Ectodermal cell (in vitro differentiated cells): ENCODE results near the gene TIMMDC1.
A peak's percentile ranks its signal among the peaks of the same experiment; 100 is the strongest.

ENCODE experiments used
- H3K27ac ChIP-seq: 2 replicates; pipeline ENCODE4 v1.7.0; 2013; ENCODE audit warnings: mild to moderate bottlenecking, low read depth, low read length; ENCODE audit not compliant: insufficient read depth, poor library complexity, severe bottlenecking
- H3K27me3 ChIP-seq: 2 replicates; pipeline ENCODE4 v1.7.0; 2013; ENCODE audit warnings: mild to moderate bottlenecking, low read length; ENCODE audit not compliant: insufficient read depth, control insufficient read depth, poor library complexity, severe bottlenecking
- H3K36me3 ChIP-seq: one replicate; pipeline ENCODE4 v1.7.0; 2013; ENCODE audit warnings: low read length; ENCODE audit not compliant: control insufficient read depth, insufficient read depth
- H3K4me1 ChIP-seq: one replicate; pipeline ENCODE4 v1.7.0; 2013; ENCODE audit warnings: low read length; ENCODE audit not compliant: control insufficient read depth, insufficient read depth
- H3K4me3 ChIP-seq: 2 replicates; pipeline ENCODE4 v1.7.0; 2013; ENCODE audit warnings: low read depth, low read length, control low read depth; ENCODE audit not compliant: insufficient read depth
- H3K9me3 ChIP-seq: 2 replicates; pipeline ENCODE4 v1.7.0; 2013; ENCODE audit warnings: mild to moderate bottlenecking, low read length, moderate library complexity; ENCODE audit not compliant: control insufficient read depth
- WGBS, 2 experiments: methylation state at CpG; one replicate each; pipeline ENCODE4 v1.1.7; 2013; ENCODE audit warnings: missing lambda C conversion rate in 2 of 2; 5-methylcytosine and 5-hydroxymethylcytosine counted together

TIMMDC1 gene

GRCh38 chr3:119483101-119483500 is 15.2 kb upstream of the TIMMDC1 start:
- WGBS, 2 experiments: 92 to 95% methylated on average over 1 of the region's 1 CpG
- H3K9me3 ChIP-seq: no peaks in the 10 kb centered on the region
- H3K4me1 ChIP-seq: no peaks in the 10 kb centered on the region
- H3K4me3 ChIP-seq: no peak overlapping the region
- H3K27ac ChIP-seq: no peak overlapping the region
- H3K27me3 ChIP-seq: no peaks in the 10 kb centered on the region
- peaks cover 5% of the 10 kb centered on the region for H3K36me3 ChIP-seq

GRCh38 chr3:119485563-119485962 is 12.8 kb upstream of the TIMMDC1 start:
- 93 to 97% methylated on average over 2 of the region's 2 CpGs for WGBS, 2 experiments

DNA sequence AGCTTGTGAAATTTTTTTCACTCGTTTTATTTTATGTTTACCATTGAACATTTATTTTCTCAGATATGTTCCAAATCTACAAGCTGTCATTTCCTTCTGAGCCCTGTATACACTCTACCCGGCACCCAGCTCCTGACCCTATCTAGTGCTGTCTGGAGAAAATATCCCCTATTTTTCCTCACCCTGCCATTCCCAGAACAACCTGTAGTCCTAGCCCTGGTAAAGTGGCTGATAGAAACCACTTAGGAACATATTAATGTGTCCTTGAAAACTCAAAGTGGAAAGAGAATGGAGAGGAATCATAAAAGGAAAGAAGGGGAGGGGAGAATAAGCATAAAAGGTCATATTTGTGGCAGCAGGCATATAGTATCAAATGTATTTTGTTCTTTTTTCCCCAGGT is 8.2 kb upstream of the TIMMDC1 start:
- Histone ChIP-seq H3K4me3 (no peak overlapping the region), H3K9me3 (no peaks in the 10 kb centered on the region), H3K27me3 (no peaks in the 10 kb centered on the region), H3K4me1 (no peaks in the 10 kb centered on the region), H3K36me3 (no peaks in the 10 kb centered on the region), H3K27ac (no peak overlapping the region)
- WGBS, 2 experiments: 90 to 98% methylated on average over 2 of the region's 2 CpGs

More at GRCh38 chr3:119485563-119485962, 12.8 kb upstream of the TIMMDC1 start:
- Histone ChIP-seq H3K4me1 (no peaks in the 10 kb centered on the region), H3K27ac (no peak overlapping the region), H3K27me3 (no peaks in the 10 kb centered on the region), H3K4me3 (no peak overlapping the region), H3K9me3 (no peaks in the 10 kb centered on the region), H3K36me3 (peaks cover 5% of the 10 kb centered on the region)

DNA sequence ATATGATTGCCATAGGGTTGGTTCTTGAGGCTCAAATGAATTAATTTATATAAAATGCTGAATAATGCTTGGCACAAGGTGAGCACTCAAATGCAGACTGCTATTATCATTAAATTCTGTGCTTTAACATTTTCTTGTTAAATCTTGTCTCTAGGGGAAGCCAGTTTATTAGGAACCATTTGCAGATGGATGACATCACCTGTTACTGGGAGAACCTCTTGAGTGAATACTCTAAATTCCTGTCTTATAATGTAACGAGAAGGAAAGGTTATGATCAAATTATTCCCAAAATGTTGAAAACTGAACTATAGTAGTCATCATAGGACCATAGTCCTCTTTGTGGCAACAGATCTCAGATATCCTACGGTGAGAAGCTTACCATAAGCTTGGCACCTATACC is 6.2 kb upstream of the TIMMDC1 start:
- Histone ChIP-seq H3K36me3 (no peaks in the 10 kb centered on the region), H3K4me3 (no peak overlapping the region), H3K27ac (no peak overlapping the region), H3K9me3 (no peaks in the 10 kb centered on the region), H3K4me1 (no peaks in the 10 kb centered on the region), H3K27me3 (no peaks in the 10 kb centered on the region)
- 86 to 95% methylated on average over 2 of the region's 2 CpGs for WGBS, 2 experiments

GRCh38 chr3:119492810-119493209 is 5.5 kb upstream of the TIMMDC1 start:
- no peak overlapping the region for H3K27ac ChIP-seq
- no peaks in the 10 kb centered on the region for H3K4me1 ChIP-seq
- H3K9me3 ChIP-seq: no peaks in the 10 kb centered on the region
- no peak overlapping the region for H3K4me3 ChIP-seq
- no peaks in the 10 kb centered on the region for H3K27me3 ChIP-seq
- 93 to 94% methylated on average over 3 of the region's 3 CpGs for WGBS, 2 experiments
- no peaks in the 10 kb centered on the region for H3K36me3 ChIP-seq

DNA sequence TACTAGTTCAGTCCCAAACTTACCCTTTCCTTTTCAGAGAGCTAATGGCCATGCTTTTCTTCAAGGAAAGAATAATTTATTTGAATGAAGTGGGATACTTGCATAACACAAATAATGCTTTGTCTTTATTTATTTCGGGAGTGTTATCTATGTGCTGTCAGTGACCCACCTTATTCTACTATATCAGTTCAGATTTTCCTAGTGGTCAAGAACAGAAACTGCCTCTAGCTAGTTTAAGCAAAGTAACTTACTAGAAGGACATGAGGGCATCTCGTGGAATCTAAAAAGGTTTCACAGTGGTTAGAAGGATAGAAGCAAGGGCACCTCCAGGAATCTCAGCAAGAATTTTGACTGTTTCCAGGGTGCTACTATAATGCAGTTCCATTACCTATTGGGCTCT is 3.8 kb upstream of the TIMMDC1 start:
- no peak overlapping the region for H3K4me3 ChIP-seq
- no peaks in the 10 kb centered on the region for H3K27me3 ChIP-seq
- H3K9me3 ChIP-seq: no peaks in the 10 kb centered on the region
- no peak overlapping the region for H3K27ac ChIP-seq
- H3K36me3 ChIP-seq: no peaks in the 10 kb centered on the region
- peaks cover 5% of the 10 kb centered on the region for H3K4me1 ChIP-seq
- 94 to 97% methylated on average over 1 to 2 of the region's 2 CpGs for WGBS, 2 experiments

GRCh38 chr3:119497820-119498185 is 544 bp upstream of the TIMMDC1 start:
- no peaks in the 10 kb centered on the region for H3K36me3 ChIP-seq
- H3K4me1 ChIP-seq: peaks cover 10% of the 10 kb centered on the region
- no peaks in the 10 kb centered on the region for H3K9me3 ChIP-seq
- WGBS, 2 experiments: 12 to 14% methylated on average over 8 of the region's 8 CpGs
- peak overlapping the region; percentile 76 for H3K4me3 ChIP-seq
- no peaks in the 10 kb centered on the region for H3K27me3 ChIP-seq
- H3K27ac ChIP-seq: no peak overlapping the region

DNA sequence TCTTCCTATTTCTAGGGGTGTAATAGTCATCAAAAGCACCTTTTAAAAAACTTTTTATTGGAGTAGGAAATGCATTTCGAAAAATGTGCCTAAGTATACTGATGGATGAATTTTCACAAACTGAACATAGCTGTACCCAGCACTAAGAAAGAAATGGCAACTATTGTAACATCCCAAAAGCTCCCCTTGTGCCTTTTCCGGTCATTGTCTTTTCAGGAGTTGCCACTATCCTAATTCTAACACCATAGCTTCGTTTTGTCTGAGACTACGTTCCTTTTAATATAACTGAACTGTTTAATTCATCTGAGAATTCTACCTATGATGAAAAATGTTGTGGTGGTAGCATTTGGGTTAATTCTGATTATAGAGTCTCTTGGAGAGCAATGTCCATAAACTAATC is 1.9 kb downstream of the TIMMDC1 start:
- Histone ChIP-seq H3K4me1 (peaks cover 10% of the 10 kb centered on the region), H3K27ac (no peak overlapping the region), H3K4me3 (no peak overlapping the region), H3K27me3 (no peaks in the 10 kb centered on the region), H3K36me3 (peaks cover 8% of the 10 kb centered on the region), H3K9me3 (no peaks in the 10 kb centered on the region)
- 91% methylated on average over 2 to 3 of the region's 4 CpGs for WGBS, 2 experiments

DNA sequence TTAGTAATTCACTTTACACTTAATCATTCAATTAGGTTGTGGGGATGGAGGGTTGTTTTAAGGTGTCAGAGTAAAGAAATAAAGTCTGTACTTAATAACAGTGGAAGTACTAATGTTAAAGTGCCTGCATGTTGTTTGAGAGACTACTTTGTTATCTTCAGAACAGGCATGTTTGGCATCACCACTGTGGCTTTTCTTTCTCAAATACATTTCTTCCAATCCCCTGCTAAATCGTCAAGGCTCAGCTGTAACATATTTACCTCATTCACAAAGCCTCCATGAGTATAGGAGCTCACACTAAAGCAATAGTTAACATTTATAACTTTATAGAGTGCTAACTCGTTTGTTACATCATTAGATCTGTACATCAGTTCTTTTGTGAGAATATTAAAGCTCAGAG is 2.6 kb downstream of the TIMMDC1 start:
- H3K27me3 ChIP-seq: no peaks in the 10 kb centered on the region
- no peaks in the 10 kb centered on the region for H3K9me3 ChIP-seq
- H3K4me1 ChIP-seq: peaks cover 10% of the 10 kb centered on the region
- 94 to 100% methylated on average over 1 to 2 of the region's 2 CpGs for WGBS, 2 experiments
- peaks cover 8% of the 10 kb centered on the region for H3K36me3 ChIP-seq
- H3K27ac ChIP-seq: no peak overlapping the region
- H3K4me3 ChIP-seq: no peak overlapping the region

- Histone ChIP-seq H3K4me1 (no peaks in the 10 kb centered on the region), H3K4me3 (no peak overlapping the region), H3K27me3 (no peaks in the 10 kb centered on the region), H3K36me3 (peaks cover 8% of the 10 kb centered on the region), H3K9me3 (no peaks in the 10 kb centered on the region), H3K27ac (no peak overlapping the region)
- WGBS, 2 experiments: 95 to 98% methylated on average over 3 to 4 of the region's 4 CpGs
Measured at GRCh38 chr3:119506631-119507030, 8.3 kb downstream of the TIMMDC1 start.

GRCh38 chr3:119507404-119507803 is 9.1 kb downstream of the TIMMDC1 start:
- Histone ChIP-seq H3K27me3 (no peaks in the 10 kb centered on the region), H3K27ac (no peak overlapping the region), H3K4me1 (no peaks in the 10 kb centered on the region), H3K36me3 (peaks cover 8% of the 10 kb centered on the region), H3K4me3 (no peak overlapping the region), H3K9me3 (no peaks in the 10 kb centered on the region)
- 85 to 100% methylated on average over 1 to 2 of the region's 2 CpGs for WGBS, 2 experiments
